Measurements from ENCODE around the gene HOXC9.

- TF ChIP-seq, protein P1, sequence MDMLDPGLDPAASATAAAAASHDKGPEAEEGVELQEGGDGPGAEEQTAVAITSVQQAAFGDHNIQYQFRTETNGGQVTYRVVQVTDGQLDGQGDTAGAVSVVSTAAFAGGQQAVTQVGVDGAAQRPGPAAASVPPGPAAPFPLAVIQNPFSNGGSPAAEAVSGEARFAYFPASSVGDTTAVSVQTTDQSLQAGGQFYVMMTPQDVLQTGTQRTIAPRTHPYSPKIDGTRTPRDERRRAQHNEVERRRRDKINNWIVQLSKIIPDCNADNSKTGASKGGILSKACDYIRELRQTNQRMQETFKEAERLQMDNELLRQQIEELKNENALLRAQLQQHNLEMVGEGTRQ (IDR thresholded peaks at IDR 0.05) = no peak
- TF ChIP-seq POLR2A (IDR thresholded peaks at IDR 0.05; ENCODE audit: low read length) (no peak), CHD2 (IDR thresholded peaks at IDR 0.05; ENCODE audit: low read length, partially characterized antibody) (no peak), SREBF2 (IDR thresholded peaks at IDR 0.05) (no peak), ELK1 (IDR thresholded peaks at IDR 0.05; ENCODE audit: low read depth, low read length) (no peak), JUN (IDR thresholded peaks at IDR 0.05) (peak in 1 of 2 experiments; percentile 54; a peak in 2 of 5 replicates), RCOR1 (IDR thresholded peaks at IDR 0.05; ENCODE audit: low read depth, low read length) (no peak), BHLHE40 (IDR thresholded peaks at IDR 0.05; ENCODE audit: low read depth, low read length) (no peak), MAX (IDR thresholded peaks at IDR 0.05) (no peak), NR3C1 (IDR thresholded peaks at IDR 0.05) (no peak), GATA3 (IDR thresholded peaks at IDR 0.05; ENCODE audit: borderline replicate concordance) (no peak)
- TF ChIP-seq, protein P2, sequence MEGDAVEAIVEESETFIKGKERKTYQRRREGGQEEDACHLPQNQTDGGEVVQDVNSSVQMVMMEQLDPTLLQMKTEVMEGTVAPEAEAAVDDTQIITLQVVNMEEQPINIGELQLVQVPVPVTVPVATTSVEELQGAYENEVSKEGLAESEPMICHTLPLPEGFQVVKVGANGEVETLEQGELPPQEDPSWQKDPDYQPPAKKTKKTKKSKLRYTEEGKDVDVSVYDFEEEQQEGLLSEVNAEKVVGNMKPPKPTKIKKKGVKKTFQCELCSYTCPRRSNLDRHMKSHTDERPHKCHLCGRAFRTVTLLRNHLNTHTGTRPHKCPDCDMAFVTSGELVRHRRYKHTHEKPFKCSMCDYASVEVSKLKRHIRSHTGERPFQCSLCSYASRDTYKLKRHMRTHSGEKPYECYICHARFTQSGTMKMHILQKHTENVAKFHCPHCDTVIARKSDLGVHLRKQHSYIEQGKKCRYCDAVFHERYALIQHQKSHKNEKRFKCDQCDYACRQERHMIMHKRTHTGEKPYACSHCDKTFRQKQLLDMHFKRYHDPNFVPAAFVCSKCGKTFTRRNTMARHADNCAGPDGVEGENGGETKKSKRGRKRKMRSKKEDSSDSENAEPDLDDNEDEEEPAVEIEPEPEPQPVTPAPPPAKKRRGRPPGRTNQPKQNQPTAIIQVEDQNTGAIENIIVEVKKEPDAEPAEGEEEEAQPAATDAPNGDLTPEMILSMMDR (IDR thresholded peaks at IDR 0.05) = no peak
- TF ChIP-seq, protein P3, sequence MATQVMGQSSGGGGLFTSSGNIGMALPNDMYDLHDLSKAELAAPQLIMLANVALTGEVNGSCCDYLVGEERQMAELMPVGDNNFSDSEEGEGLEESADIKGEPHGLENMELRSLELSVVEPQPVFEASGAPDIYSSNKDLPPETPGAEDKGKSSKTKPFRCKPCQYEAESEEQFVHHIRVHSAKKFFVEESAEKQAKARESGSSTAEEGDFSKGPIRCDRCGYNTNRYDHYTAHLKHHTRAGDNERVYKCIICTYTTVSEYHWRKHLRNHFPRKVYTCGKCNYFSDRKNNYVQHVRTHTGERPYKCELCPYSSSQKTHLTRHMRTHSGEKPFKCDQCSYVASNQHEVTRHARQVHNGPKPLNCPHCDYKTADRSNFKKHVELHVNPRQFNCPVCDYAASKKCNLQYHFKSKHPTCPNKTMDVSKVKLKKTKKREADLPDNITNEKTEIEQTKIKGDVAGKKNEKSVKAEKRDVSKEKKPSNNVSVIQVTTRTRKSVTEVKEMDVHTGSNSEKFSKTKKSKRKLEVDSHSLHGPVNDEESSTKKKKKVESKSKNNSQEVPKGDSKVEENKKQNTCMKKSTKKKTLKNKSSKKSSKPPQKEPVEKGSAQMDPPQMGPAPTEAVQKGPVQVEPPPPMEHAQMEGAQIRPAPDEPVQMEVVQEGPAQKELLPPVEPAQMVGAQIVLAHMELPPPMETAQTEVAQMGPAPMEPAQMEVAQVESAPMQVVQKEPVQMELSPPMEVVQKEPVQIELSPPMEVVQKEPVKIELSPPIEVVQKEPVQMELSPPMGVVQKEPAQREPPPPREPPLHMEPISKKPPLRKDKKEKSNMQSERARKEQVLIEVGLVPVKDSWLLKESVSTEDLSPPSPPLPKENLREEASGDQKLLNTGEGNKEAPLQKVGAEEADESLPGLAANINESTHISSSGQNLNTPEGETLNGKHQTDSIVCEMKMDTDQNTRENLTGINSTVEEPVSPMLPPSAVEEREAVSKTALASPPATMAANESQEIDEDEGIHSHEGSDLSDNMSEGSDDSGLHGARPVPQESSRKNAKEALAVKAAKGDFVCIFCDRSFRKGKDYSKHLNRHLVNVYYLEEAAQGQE (IDR thresholded peaks at IDR 0.05) = no peak
Observed at GRCh38 chr12:54016478-54016964, 16.6 kb downstream of the HOXC9 start.
